Mesenchymal stem cell (in vitro differentiated cells and primary cell): ENCODE data around the gene BEX3.

ENCODE experiments used
- DNase-seq: peaks from one replicate; pipeline ENCODE4 v3.0.0-alpha.2; 2013
- H2AFZ ChIP-seq: one replicate; pipeline ENCODE4 v1.6.1; 2013; ENCODE audit warnings: low read depth, mild to moderate bottlenecking, control low read depth, inconsistent platforms, low read length, moderate library complexity
- H2AK5ac ChIP-seq: 2 replicates; pipeline ENCODE4 v1.6.1; 2013; ENCODE audit warnings: low read length, moderate library complexity, mild to moderate bottlenecking, inconsistent platforms; ENCODE audit not compliant: severe bottlenecking
- H2BK120ac ChIP-seq: one replicate; pipeline ENCODE4 v1.6.1; 2013; ENCODE audit warnings: low read depth, mild to moderate bottlenecking, inconsistent platforms, low read length, moderate library complexity
- H2BK12ac ChIP-seq, 2 experiments: one replicate each; pipeline ENCODE4 v1.6.1; 2013; ENCODE audit warnings: inconsistent platforms in 2 of 2, low read length in 2 of 2, mild to moderate bottlenecking in 2 of 2, moderate library complexity in 2 of 2, control low read depth in 1 of 2
- H2BK15ac ChIP-seq: one replicate; pipeline ENCODE4 v1.6.1; 2013; ENCODE audit warnings: mild to moderate bottlenecking, low read depth, inconsistent platforms; ENCODE audit not compliant: poor library complexity, severe bottlenecking
- H2BK5ac ChIP-seq: 2 replicates; pipeline ENCODE4 v1.6.1; 2013; ENCODE audit warnings: low read depth, mild to moderate bottlenecking, low read length, control low read depth, inconsistent platforms; ENCODE audit not compliant: poor library complexity, severe bottlenecking
- H3K14ac ChIP-seq, 2 experiments: one replicate each; pipeline ENCODE4 v1.6.1; 2013; ENCODE audit warnings: inconsistent platforms in 2 of 2, low read length in 2 of 2, control low read depth in 1 of 2, mild to moderate bottlenecking in 1 of 2, moderate library complexity in 1 of 2
- H3K18ac ChIP-seq, 2 experiments: one replicate each; pipeline ENCODE4 v1.6.1; 2013; ENCODE audit warnings: inconsistent platforms in 2 of 2, low read length in 2 of 2, control low read depth in 1 of 2, low read depth in 1 of 2, mild to moderate bottlenecking in 1 of 2
- H3K23ac ChIP-seq, 2 experiments: one replicate each; pipeline ENCODE4 v1.6.1; 2013; ENCODE audit warnings: inconsistent platforms in 2 of 2, low read length in 2 of 2, mild to moderate bottlenecking in 2 of 2, moderate library complexity in 2 of 2, control low read depth in 1 of 2
- H3K27ac ChIP-seq: 2 replicates; pipeline ENCODE4 v1.5.1; 2013; ENCODE audit warnings: mild to moderate bottlenecking, moderate library complexity, low read length, control low read depth, inconsistent platforms; ENCODE audit not compliant: poor library complexity, severe bottlenecking
- H3K27me3 ChIP-seq, 2 experiments: 2 replicates each; pipeline versions ENCODE4 v1.6.1 to v1.7.0; 2013; ENCODE audit warnings: low read length in 2 of 2, mild to moderate bottlenecking in 2 of 2, moderate library complexity in 2 of 2, control low read depth in 1 of 2, inconsistent platforms in 1 of 2; ENCODE audit not compliant: control insufficient read depth in 1 of 2, insufficient read depth in 1 of 2
- H3K36me3 ChIP-seq, 2 experiments: 2 replicates each; pipeline versions ENCODE4 v1.6.1 to v1.7.0; 2013; ENCODE audit warnings: low read length in 2 of 2, control low read depth in 1 of 2, inconsistent platforms in 1 of 2, low read depth in 1 of 2, mild to moderate bottlenecking in 1 of 2; ENCODE audit not compliant: insufficient read depth in 2 of 2, control insufficient read depth in 1 of 2
- H3K4ac ChIP-seq, 2 experiments: one replicate each; pipeline ENCODE4 v1.6.1; 2013; ENCODE audit warnings: inconsistent platforms in 2 of 2, low read length in 2 of 2, mild to moderate bottlenecking in 2 of 2, moderate library complexity in 2 of 2, control low read depth in 1 of 2, low read depth in 1 of 2
- H3K4me1 ChIP-seq: 2 replicates; pipeline ENCODE4 v1.6.1; 2013; ENCODE audit warnings: low read depth, low read length, control low read depth; ENCODE audit not compliant: control insufficient read depth, insufficient read depth
- H3K4me2 ChIP-seq: 2 replicates; pipeline ENCODE4 v1.6.1; 2013; ENCODE audit warnings: low read length, mild to moderate bottlenecking, inconsistent platforms; ENCODE audit not compliant: poor library complexity, severe bottlenecking
- H3K4me3 ChIP-seq, 2 experiments: 2 replicates each; pipeline versions ENCODE4 v1.5.1 to v1.7.0; 2013; ENCODE audit warnings: low read length in 2 of 2, mild to moderate bottlenecking in 2 of 2, control low read depth in 1 of 2, low read depth in 1 of 2; ENCODE audit not compliant: insufficient read depth in 1 of 2
- H3K79me1 ChIP-seq: replicated peaks from 2 replicates; pipeline ENCODE4 v1.6.1; 2013; ENCODE audit warnings: mild to moderate bottlenecking, control low read depth, low read length, inconsistent platforms; ENCODE audit not compliant: poor library complexity, severe bottlenecking
- H3K9ac ChIP-seq: 2 replicates; pipeline ENCODE4 v1.7.0; 2013; ENCODE audit warnings: mild to moderate bottlenecking, low read length, moderate library complexity
- H3K9me3 ChIP-seq: 2 replicates; pipeline ENCODE4 v1.7.0; 2013; ENCODE audit warnings: mild to moderate bottlenecking, low read length; ENCODE audit not compliant: control insufficient read depth
- H4K8ac ChIP-seq: one replicate; pipeline ENCODE4 v1.6.1; 2013; ENCODE audit warnings: inconsistent platforms, mild to moderate bottlenecking, low read length, moderate library complexity
- H4K91ac ChIP-seq: one replicate; pipeline ENCODE4 v1.6.1; 2013; ENCODE audit warnings: mild to moderate bottlenecking, low read length, inconsistent platforms
- WGBS: methylation state at CpG from one replicate; pipeline ENCODE4 v1.1.7; 2013; ENCODE audit warnings: mixed read lengths; 5-methylcytosine and 5-hydroxymethylcytosine counted together

The BEX3 gene

DNA sequence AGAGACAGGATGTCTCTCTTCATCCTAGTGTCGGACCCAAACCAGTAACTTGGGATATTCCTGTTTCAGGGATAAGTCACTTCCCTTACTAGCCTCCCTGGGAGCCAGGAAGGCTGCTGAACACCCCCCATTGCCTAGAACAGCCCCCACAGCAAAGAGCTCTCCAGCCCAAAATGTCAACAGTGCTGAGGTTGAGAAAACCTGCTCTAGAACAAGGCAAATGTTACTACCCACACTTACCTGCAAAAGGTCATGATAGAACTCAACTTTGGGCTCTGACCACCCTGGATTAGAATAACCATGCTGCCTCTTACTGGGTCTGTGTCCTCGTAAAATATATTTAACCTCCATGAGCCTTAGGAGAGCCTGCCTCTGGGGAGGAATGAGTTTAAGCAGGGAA is 20.3 kb downstream of the BEX3 start:
- Histone ChIP-seq H4K8ac (no peak overlapping the region), H2BK15ac (no peak overlapping the region), H2BK12ac (peak overlapping the region in 1 of 2 experiments; percentile 39), H3K9ac (no peak overlapping the region), H3K27me3 (peaks cover 0 to 10% of the 10 kb centered on the region in 2 experiments), H3K27ac (peak overlapping the region; percentile 28), H3K4me3 (no peak overlapping the region), H2BK120ac (no peak overlapping the region), H3K79me1 (no peaks in the 10 kb centered on the region), H3K36me3 (no peaks in the 10 kb centered on the region), H2AK5ac (no peak overlapping the region), H4K91ac (no peak overlapping the region), H3K23ac (no peak overlapping the region), H3K18ac (peak overlapping the region in 1 of 2 experiments; percentile 8), H2AFZ (no peak overlapping the region), H3K9me3 (no peaks in the 10 kb centered on the region), H3K4me2 (no peak overlapping the region), H3K4ac (no peak overlapping the region), H2BK5ac (no peak overlapping the region), H3K14ac (no peak overlapping the region), H3K4me1 (peaks cover 4% of the 10 kb centered on the region)
- WGBS: 78% methylated on average over 2 of the region's 2 CpGs
- DNase-seq: no peak

- H2BK15ac ChIP-seq: no peak overlapping the region
Observed at GRCh38 chrX:103397707-103398106, 21.4 kb downstream of the BEX3 start.

GRCh38 chrX:103398421-103398864 is 22.1 kb downstream of the BEX3 start:
- Histone ChIP-seq H3K9me3 (no peaks in the 10 kb centered on the region), H3K4me2 (no peak overlapping the region), H3K27me3 (peaks cover 0 to 14% of the 10 kb centered on the region in 2 experiments), H3K18ac (no peak overlapping the region), H4K8ac (no peak overlapping the region), H2AK5ac (no peak overlapping the region), H2BK15ac (no peak overlapping the region), H3K4ac (peak overlapping the region; percentile 44 to 64), H3K79me1 (no peaks in the 10 kb centered on the region), H2BK120ac (peak overlapping the region; percentile 89), H2BK5ac (no peak overlapping the region), H2AFZ (no peak overlapping the region), H3K4me3 (no peak overlapping the region), H3K4me1 (peaks cover 4% of the 10 kb centered on the region), H3K27ac (peak overlapping the region; percentile 28), H2BK12ac (peak overlapping the region; percentile 31 to 84), H3K23ac (no peak overlapping the region), H3K36me3 (no peaks in the 10 kb centered on the region), H3K9ac (peak overlapping the region; percentile 40), H4K91ac (no peak overlapping the region), H3K14ac (no peak overlapping the region)
- WGBS: 0% methylated on average over 1 of the region's 1 CpG
- peak; percentile 86 for DNase-seq

More at GRCh38 chrX:103397707-103398106, 21.4 kb downstream of the BEX3 start:
- H4K8ac ChIP-seq: no peak overlapping the region
- peak overlapping the region in 1 of 2 experiments; percentile 75 for H3K18ac ChIP-seq
- H2AK5ac ChIP-seq: peak overlapping the region; percentile 13
- H4K91ac ChIP-seq: peak overlapping the region; percentile 36
- H3K4me1 ChIP-seq: peaks cover 4% of the 10 kb centered on the region
- WGBS: 68% methylated on average over 4 of the region's 4 CpGs
- no peaks in the 10 kb centered on the region for H3K36me3 ChIP-seq
- H3K4me3 ChIP-seq: no peak overlapping the region
- no peak overlapping the region for H3K14ac ChIP-seq
- no peak for DNase-seq
- no peak overlapping the region for H2AFZ ChIP-seq
- H3K23ac ChIP-seq: no peak overlapping the region
- H3K79me1 ChIP-seq: no peaks in the 10 kb centered on the region
- H2BK5ac ChIP-seq: no peak overlapping the region
- no peak overlapping the region for H3K27ac ChIP-seq
- no peaks in the 10 kb centered on the region for H3K9me3 ChIP-seq
- H2BK12ac ChIP-seq: peak overlapping the region; percentile 3 to 84
- H3K4ac ChIP-seq: peak overlapping the region in 1 of 2 experiments; percentile 64
- no peak overlapping the region for H3K4me2 ChIP-seq
- peaks cover 0 to 14% of the 10 kb centered on the region in 2 experiments for H3K27me3 ChIP-seq
- H2BK120ac ChIP-seq: peak overlapping the region; percentile 89
- H3K9ac ChIP-seq: peak overlapping the region; percentile 40

DNA sequence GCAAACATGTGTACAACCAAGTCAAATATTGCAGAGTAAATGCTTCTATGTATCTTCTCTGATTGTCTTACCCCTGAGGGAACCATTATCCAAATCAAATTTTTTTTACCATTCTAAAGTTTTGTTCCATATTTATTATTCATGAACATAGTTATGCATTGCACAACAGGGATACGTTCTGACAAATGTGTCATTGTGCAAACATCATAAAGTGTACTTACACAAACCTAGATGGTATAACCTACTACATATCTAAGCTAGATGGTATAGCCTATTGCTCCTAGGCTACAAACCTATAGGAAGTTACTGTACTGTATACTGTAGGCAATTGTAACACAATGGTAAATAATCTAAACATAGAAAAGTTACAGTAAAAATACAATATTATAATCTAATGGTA is 23.4 kb downstream of the BEX3 start:
- no peaks in the 10 kb centered on the region for H3K36me3 ChIP-seq

More for the DNA sequence above, 23.4 kb downstream of the BEX3 start:
- Histone ChIP-seq H3K4ac (no peak overlapping the region), H3K14ac (no peak overlapping the region), H2AK5ac (no peak overlapping the region), H3K23ac (no peak overlapping the region), H3K4me2 (no peak overlapping the region), H4K8ac (no peak overlapping the region), H3K4me3 (no peak overlapping the region), H2AFZ (no peak overlapping the region), H2BK120ac (no peak overlapping the region), H2BK15ac (no peak overlapping the region), H3K79me1 (no peaks in the 10 kb centered on the region), H3K18ac (no peak overlapping the region), H2BK5ac (no peak overlapping the region), H4K91ac (no peak overlapping the region), H3K4me1 (peaks cover 4% of the 10 kb centered on the region), H3K27me3 (peaks cover 0 to 14% of the 10 kb centered on the region in 2 experiments), H2BK12ac (no peak overlapping the region), H3K27ac (no peak overlapping the region), H3K9me3 (no peaks in the 10 kb centered on the region), H3K9ac (no peak overlapping the region)
- WGBS: no CpG with 5 or more reads among the region's 1 CpG
- no peak for DNase-seq
